Activated CD4-positive, alpha-beta T cell treated with anti-CD3 and anti-CD28 coated beads, Interleukin-10, Interleukin-2, amounts not matched to agents 100 ng/mL and 50 ng/mL, durations not matched to agents 16 hours and 8 hours (primary cell): ENCODE data around the gene CD68.
A peak's percentile ranks its signal among the peaks of the same experiment; 100 is the strongest.
"Not testable (repeated sequence)": the region's sequence is repeated elsewhere in the genome, so short reads cannot be mapped to it uniquely, and the experiment has no call there.

Experiments used
- DNase-seq: peaks from one replicate; pipeline ENCODE4 v3.0.0-alpha.2; 2020

CD68 gene

GRCh38 chr17:7615265-7615747 lies 35.9 kb downstream of the CD68 start:
- DNase-seq, result no peak

DNA sequence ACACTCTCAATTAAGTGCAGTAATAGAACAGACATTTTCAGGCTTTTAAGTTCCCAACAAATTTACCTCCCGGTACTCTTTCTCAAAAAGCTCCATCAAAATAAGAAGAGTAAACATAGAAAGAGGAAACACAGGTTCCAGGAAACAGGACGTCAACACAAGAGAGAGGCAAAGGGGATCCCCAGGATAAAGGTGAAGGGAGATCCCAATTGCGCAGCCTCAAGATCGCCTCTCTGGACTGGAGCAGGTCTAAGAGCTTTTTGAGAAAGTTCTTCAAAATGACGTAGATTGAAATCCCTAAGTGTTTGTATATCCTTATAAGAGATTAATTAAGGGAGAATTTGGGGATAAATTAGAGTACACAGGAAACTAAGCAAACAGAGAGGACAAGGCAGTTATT lies 39.2 kb downstream of the CD68 start:
- no peak for DNase-seq

DNA sequence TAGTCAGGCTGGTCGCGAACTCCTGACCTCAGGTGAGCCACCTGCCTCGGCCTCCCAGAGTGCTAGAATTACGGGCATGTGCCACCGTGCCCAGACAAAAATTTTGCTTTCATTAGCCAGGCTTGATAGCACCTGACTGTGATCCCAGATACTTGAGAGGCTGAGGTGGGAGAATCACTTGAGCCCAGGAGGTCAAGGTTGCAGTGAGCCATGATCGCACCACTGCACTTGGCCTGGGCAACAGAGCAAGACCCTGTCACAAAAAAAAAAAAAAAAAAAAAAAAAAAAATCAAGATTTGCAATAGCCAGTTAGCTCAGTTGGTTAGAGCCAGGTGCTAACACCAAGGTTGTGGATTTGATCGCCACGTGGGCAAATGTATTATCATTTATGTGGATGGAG lies 41.4 kb downstream of the CD68 start:
- DNase-seq, result no peak

DNA sequence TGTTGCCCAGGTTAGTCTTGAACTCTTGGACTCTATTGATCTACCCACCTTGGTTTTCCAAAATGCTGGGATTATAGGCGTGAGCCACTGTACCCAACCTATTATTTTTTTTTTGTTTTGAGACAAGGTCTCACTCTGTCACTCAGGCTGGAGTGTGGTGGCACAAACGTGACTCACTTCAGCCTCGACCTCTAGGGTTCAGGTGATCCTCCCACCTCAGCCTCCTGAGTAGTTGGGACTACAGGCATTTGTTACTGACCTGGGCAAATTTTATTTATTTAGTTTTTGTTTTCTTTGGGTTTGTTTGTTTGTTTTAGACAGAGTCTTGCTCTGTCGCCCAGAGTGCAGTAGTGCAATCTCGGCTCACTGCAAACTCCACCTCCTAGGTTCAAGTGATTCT lies 44.2 kb downstream of the CD68 start:
- no peak for DNase-seq

DNA sequence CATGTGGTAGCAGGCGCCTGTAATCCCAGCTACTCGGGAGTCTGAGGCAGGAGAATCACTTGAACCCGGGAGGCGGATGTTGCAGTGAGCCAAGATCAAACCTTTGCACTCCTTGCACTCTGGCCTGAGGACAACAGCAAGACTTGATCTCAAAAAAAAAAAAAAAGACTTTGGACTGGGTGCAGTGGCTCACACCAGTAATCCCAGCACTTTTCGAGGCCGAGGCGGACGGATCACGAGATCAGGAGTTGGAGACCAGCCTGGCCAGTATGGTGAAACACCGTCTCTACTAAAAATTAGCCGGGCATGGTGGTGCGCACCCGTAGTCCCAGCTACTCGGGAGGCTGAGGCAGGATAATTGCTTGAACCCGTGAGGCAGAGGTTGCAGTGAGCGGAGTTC lies 46.3 kb downstream of the CD68 start:
- DNase-seq, result not testable (repeated sequence)

GRCh38 chr17:7626307-7626706 lies 46.9 kb downstream of the CD68 start:
- no peak for DNase-seq

DNA sequence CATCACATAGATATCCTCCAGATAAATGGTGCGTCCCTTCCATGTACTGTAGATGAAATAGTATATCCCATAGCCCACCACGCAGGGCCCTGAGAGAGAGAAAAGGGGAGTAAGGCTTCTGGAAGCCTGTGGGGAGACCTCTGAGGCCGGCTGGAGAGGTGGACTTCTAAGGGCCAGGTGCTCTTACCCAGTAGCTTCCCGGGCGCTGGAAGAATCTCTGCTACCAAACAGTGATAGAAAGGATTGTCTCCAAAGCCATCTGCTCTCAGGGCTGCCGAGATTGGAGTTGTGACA lies 47.5 kb downstream of the CD68 start:
- DNase-seq, result no peak

GRCh38 chr17:7627250-7628121 lies 48.0 kb downstream of the CD68 start, which contains the start of gene SAT2:
Gene SAT2 (minus strand): TSS chr17:7627821. CDS start chr17:7627635, 186 bp downstream.
- DNase-seq, result peak; percentile 93

GRCh38 chr17:7629939-7630571 lies 50.6 kb downstream of the CD68 start, which contains the start of gene SHBG:
Gene SHBG (plus strand): TSS chr17:7630135. CDS start chr17:7630173, 38 bp downstream.
- DNase-seq, result no peak
